ENCODE data around the gene PHKB.
"Not testable (repeated sequence)": the region's sequence is repeated elsewhere in the genome, so short reads cannot be mapped to it uniquely, and the experiment has no call there.

PHKB gene

GRCh38 chr16:47627721-47628120 lies 166.6 kb downstream of the PHKB start:
- DNase-seq: no peak

- DNase-seq: no peak
These were observed 170.0 kb downstream of the PHKB start for GRCh38 chr16:47631131-47631530.

- no peak for DNase-seq
These were observed 173.0 kb downstream of the PHKB start for GRCh38 chr16:47634126-47634525.

GRCh38 chr16:47634727-47635126 lies 173.6 kb downstream of the PHKB start:
- no peak for DNase-seq

GRCh38 chr16:47636501-47637099 lies 175.5 kb downstream of the PHKB start:
- no peak for DNase-seq

GRCh38 chr16:47638175-47638574 lies 177.0 kb downstream of the PHKB start:
- DNase-seq: no peak

GRCh38 chr16:47640661-47641060 lies 179.5 kb downstream of the PHKB start:
- DNase-seq: no peak

- no peak for DNase-seq
These were observed 182.3 kb downstream of the PHKB start for GRCh38 chr16:47643323-47644000.

- DNase-seq: no peak
These were observed 183.0 kb downstream of the PHKB start for GRCh38 chr16:47644166-47644565.

- no peak for DNase-seq
These were observed 183.5 kb downstream of the PHKB start for GRCh38 chr16:47644661-47645060.

- DNase-seq: no peak
These were observed 185.8 kb downstream of the PHKB start for GRCh38 chr16:47646914-47647313.

- DNase-seq: no peak
These were observed 195.9 kb downstream of the PHKB start for GRCh38 chr16:47657032-47657431.

GRCh38 chr16:47657977-47658376 lies 196.8 kb downstream of the PHKB start:
- no peak for DNase-seq

- DNase-seq: no peak
These were observed 199.4 kb downstream of the PHKB start for GRCh38 chr16:47660540-47660939.

- DNase-seq: no peak
These were observed 203.7 kb downstream of the PHKB start for GRCh38 chr16:47664653-47665325.

GRCh38 chr16:47666434-47666833 lies 205.3 kb downstream of the PHKB start:
- no peak for DNase-seq

- DNase-seq: no peak
These were observed 206.8 kb downstream of the PHKB start for GRCh38 chr16:47667956-47668355.

GRCh38 chr16:47672475-47672874 lies 211.3 kb downstream of the PHKB start:
- DNase-seq: no peak

- DNase-seq: no peak
These were observed 215.6 kb downstream of the PHKB start for GRCh38 chr16:47676635-47677177.

- DNase-seq: not testable (repeated sequence)
These were observed 220.4 kb downstream of the PHKB start for GRCh38 chr16:47681571-47681970.

- DNase-seq: no peak
These were observed 226.6 kb downstream of the PHKB start for GRCh38 chr16:47687694-47688093.

- DNase-seq: no peak
These were observed 232.1 kb downstream of the PHKB start for GRCh38 chr16:47693226-47693625.

GRCh38 chr16:47694543-47694942 lies 233.4 kb downstream of the PHKB start:
- DNase-seq: no peak

- DNase-seq: no peak
These were observed 234.6 kb downstream of the PHKB start for GRCh38 chr16:47695756-47696155.
